Measurements from ENCODE around the gene KIT. TPM values are rescaled to one million over a fixed set of nuclear protein-coding genes. Genes with fewer than 3 reads are reported as not detected.

The KIT gene
- total RNA-seq, 4 donors from 2014 or later: 0.61 to 36.8 (median 4.0) TPM

GRCh38 chr4:54643172-54643571, 14.6 kb upstream of the KIT start:
- H3K4me1 ChIP-seq: no peaks in the 10 kb centered on the region
- WGBS, 2 donors: 74 to 84% methylated on average over 5 of the region's 5 CpGs
- no peaks in the 10 kb centered on the region for H3K27me3 ChIP-seq
- no peaks in the 10 kb centered on the region for H3K36me3 ChIP-seq
- H3K27ac ChIP-seq: no peak overlapping the region
- H3K9me3 ChIP-seq: no peaks in the 10 kb centered on the region
- no peak for DNase-seq
- intact Hi-C loops (cut with DNase I): no loop called here
- no peak overlapping the region for H3K4me3 ChIP-seq
- no peak for TF ChIP-seq POLR2A (IDR thresholded peaks at IDR 0.05)

GRCh38 chr4:54643958-54644751, 13.6 kb upstream of the KIT start:
- H3K4me3 ChIP-seq: no peak overlapping the region
- H3K27me3 ChIP-seq: no peaks in the 10 kb centered on the region
- TF ChIP-seq POLR2A (IDR thresholded peaks at IDR 0.05) (no peak), CTCF (IDR thresholded peaks at IDR 0.05) (no peak)
- WGBS, 2 donors: 71 to 82% methylated on average over 6 of the region's 6 CpGs
- no peak overlapping the region for H3K27ac ChIP-seq
- no peaks in the 10 kb centered on the region for H3K36me3 ChIP-seq
- H3K9me3 ChIP-seq: no peaks in the 10 kb centered on the region
- no peak for DNase-seq
- H3K4me1 ChIP-seq: no peaks in the 10 kb centered on the region
- intact Hi-C loops (cut with DNase I): no loop called here

DNA sequence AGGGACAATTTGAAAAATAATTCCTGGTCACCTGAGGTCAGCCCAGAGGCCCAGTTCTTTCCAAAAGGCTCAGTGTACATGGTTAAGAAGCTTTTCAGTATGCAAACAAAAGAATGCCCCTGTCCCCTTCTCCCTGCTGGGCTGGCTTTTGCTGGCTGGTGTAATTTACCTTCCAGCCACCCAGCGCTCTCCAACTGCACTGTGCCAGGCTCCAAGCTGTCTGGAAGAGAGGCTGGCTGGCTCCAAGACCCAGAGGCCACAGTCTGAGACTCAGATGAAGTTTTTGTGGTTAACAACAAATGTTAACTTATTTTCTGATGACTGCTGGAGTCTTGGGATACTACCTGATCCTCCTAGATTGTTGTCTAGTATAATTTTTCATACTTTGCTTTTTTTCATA, 11.9 kb upstream of the KIT start:
- intact Hi-C loops (cut with DNase I): no loop called here
- TF ChIP-seq CTCF (IDR thresholded peaks at IDR 0.05) (no peak), POLR2A (IDR thresholded peaks at IDR 0.05) (no peak)
- no peaks in the 10 kb centered on the region for H3K27me3 ChIP-seq
- H3K4me1 ChIP-seq: no peaks in the 10 kb centered on the region
- no peaks in the 10 kb centered on the region for H3K9me3 ChIP-seq
- no peak for DNase-seq
- no peak overlapping the region for H3K27ac ChIP-seq
- 83% methylated on average over 1 of the region's 1 CpG; no CpG with 5 or more reads in 1 of the 2 donors for WGBS, 2 donors
- H3K4me3 ChIP-seq: no peak overlapping the region
- no peaks in the 10 kb centered on the region for H3K36me3 ChIP-seq

- Histone ChIP-seq H3K27ac (no peak overlapping the region), H3K9me3 (no peaks in the 10 kb centered on the region), H3K4me1 (no peaks in the 10 kb centered on the region), H3K4me3 (no peak overlapping the region), H3K27me3 (no peaks in the 10 kb centered on the region), H3K36me3 (no peaks in the 10 kb centered on the region)
- intact Hi-C loops (cut with DNase I): no loop called here
- no peak for DNase-seq
- WGBS, 2 donors: 74 to 89% methylated on average over 4 of the region's 4 CpGs
- TF ChIP-seq POLR2A (IDR thresholded peaks at IDR 0.05): no peak
- TF ChIP-seq CTCF (IDR thresholded peaks at IDR 0.05): no peak
These were observed 10.7 kb upstream of the KIT start for GRCh38 chr4:54647070-54647469.

DNA sequence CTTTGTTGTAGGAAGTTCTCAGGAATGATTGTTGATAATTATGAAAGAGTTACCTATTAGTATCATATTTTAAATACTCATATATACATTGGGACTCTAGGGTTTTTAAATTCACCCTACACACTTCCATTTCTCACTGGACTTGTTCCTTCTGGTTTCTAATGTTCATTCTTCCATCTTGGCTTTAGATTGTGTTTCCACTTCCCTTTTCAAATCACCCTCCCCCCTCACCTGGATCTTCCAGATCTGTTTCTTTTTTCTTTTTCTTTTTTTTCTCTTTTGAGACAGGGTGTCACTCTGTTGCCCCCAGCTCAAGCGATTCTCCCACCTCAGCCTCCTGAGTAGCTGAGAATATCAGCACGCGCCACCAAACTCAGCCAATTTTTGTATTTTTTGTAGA, 6.7 kb upstream of the KIT start:
- TF ChIP-seq POLR2A (IDR thresholded peaks at IDR 0.05) (no peak), CTCF (IDR thresholded peaks at IDR 0.05) (no peak)

More for the DNA sequence above, 6.7 kb upstream of the KIT start:
- no peak overlapping the region for H3K27ac ChIP-seq
- H3K4me3 ChIP-seq: no peak overlapping the region
- H3K4me1 ChIP-seq: no peaks in the 10 kb centered on the region
- 88 to 98% methylated on average over 3 of the region's 3 CpGs for WGBS, 2 donors
- DNase-seq: no peak
- no peaks in the 10 kb centered on the region for H3K36me3 ChIP-seq
- H3K27me3 ChIP-seq: peaks cover 0 to 3% (median 0%) of the 10 kb centered on the region in 4 donors
- no peaks in the 10 kb centered on the region for H3K9me3 ChIP-seq
- intact Hi-C loops (cut with DNase I): no loop called here

All from esophagus squamous epithelium (tissue), 5 donors.